SH-SY5Y (cell line): ENCODE data around the gene ATP13A1.

Experiments
- GATA2 ChIP-seq: IDR thresholded peaks from 2 replicates; pipeline ENCODE4 v1.6.1; 2011; ENCODE audit warnings: mild to moderate bottlenecking, low read depth, low read length
- GATA3 ChIP-seq: IDR thresholded peaks from 2 replicates; pipeline ENCODE4 v1.6.1; 2011; ENCODE audit warnings: low read depth, mild to moderate bottlenecking, low read length, moderate library complexity

- TF ChIP-seq GATA2 (no peak), GATA3 (no peak)
These were observed 19.5 kb downstream of the ATP13A1 start for GRCh38 chr19:19644054-19644388.
